Stimulated activated CD4-positive, alpha-beta T cell treated with anti-CD3 and anti-CD28 coated beads, TNF-alpha, amount 100 ng/mL, for 4 hours (primary cell): ENCODE results near the gene PREP.

Experiments
- DNase-seq, 3 experiments: peaks; one replicate each; pipeline ENCODE4 v3.0.0-alpha.2; 2020; ENCODE audit warnings: low read depth in 3 of 3

The PREP gene

GRCh38 chr6:105310371-105310770 lies 92.5 kb downstream of the PREP start:
- no peak for DNase-seq

GRCh38 chr6:105308840-105309239 lies 94.0 kb downstream of the PREP start:
- no peak for DNase-seq

- DNase-seq: no peak
Measured at GRCh38 chr6:105305521-105305920, 97.4 kb downstream of the PREP start.

GRCh38 chr6:105304825-105305224 lies 98.1 kb downstream of the PREP start:
- no peak for DNase-seq

DNA sequence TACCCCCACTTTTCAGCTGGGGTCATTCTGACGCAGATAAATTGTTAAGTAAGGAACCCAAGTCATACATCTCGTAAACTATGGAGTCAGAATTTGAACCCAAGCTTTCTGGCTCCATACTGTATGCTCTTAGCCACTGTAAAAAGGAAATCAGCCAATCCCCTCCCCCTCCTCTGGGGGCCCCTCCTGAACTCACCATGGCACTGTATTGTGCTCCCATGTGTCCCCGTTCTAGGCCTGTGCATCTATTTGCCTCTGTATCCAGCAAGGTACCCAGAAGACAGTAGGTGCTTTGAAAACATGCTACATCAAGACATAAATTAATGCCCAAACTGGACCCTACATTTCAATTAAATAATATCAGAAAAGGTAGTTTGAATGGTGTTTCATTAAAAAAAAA lies 98.5 kb downstream of the PREP start:
- DNase-seq: no peak

GRCh38 chr6:105302617-105303128 lies 100.2 kb downstream of the PREP start:
- no peak for DNase-seq

- no peak for DNase-seq
Measured at GRCh38 chr6:105301756-105302616, 100.9 kb downstream of the PREP start.

DNA sequence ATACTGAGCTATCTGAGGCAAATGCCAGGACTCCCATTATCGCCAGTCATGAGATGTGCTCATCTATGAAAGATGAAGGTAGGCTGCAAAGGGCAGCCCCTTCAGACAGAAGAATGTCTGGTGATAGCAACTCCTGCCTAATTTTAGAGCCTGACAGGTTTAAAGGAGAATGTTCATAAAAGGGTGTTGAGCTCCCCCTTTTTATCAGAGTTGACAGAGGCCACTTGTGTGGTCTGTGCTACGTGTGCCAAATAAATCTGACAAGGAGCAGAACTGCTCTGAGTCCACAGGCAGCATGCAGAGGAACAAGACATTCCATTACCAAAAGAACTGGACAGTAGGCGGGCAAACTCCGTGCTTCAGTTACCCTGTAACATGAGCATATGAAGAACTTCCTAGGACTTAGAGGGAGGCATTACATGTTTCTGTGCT lies 101.8 kb downstream of the PREP start:
- DNase-seq: no peak

DNA sequence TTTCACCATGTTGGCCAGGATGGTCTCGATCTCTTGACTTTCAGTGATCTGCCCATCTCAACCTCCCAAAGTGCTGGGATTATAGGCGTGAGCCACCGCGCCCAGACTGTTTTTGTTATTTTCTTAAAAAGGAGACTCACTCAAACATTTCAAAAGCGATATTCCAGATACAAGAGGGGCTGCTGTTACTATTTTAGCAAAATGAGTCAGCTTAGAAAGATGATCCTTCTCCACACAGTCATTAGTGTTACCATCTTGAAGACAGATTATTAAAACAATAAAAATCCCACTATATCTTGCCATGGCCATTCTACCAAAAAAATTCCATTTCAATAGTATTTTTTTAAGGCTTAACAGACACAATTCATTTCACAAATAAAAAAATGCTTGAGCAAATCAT lies 102.8 kb downstream of the PREP start:
- DNase-seq: no peak

DNA sequence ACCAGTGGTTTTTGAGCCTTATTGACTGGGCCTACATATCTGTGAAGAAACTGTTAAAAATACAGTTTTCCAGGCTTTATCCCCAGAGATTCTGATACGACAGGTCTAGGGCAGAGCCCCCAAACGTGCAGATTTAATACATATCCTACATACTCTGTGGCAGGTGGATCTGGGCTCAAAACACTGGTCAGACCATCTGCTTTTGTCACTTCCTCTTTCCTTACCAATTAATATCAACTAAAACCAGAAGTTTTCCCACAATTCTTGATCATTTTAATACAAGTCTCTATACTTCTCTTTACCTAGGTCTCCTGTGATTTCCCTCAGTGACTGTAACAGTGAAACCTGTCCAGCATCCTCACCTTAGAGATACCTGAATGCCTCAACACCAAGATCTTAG lies 108.8 kb downstream of the PREP start:
- DNase-seq: no peak

- no peak for DNase-seq
Measured at GRCh38 chr6:105292689-105293339, 110.1 kb downstream of the PREP start.

GRCh38 chr6:105291525-105291924 lies 111.4 kb downstream of the PREP start:
- DNase-seq: no peak

DNA sequence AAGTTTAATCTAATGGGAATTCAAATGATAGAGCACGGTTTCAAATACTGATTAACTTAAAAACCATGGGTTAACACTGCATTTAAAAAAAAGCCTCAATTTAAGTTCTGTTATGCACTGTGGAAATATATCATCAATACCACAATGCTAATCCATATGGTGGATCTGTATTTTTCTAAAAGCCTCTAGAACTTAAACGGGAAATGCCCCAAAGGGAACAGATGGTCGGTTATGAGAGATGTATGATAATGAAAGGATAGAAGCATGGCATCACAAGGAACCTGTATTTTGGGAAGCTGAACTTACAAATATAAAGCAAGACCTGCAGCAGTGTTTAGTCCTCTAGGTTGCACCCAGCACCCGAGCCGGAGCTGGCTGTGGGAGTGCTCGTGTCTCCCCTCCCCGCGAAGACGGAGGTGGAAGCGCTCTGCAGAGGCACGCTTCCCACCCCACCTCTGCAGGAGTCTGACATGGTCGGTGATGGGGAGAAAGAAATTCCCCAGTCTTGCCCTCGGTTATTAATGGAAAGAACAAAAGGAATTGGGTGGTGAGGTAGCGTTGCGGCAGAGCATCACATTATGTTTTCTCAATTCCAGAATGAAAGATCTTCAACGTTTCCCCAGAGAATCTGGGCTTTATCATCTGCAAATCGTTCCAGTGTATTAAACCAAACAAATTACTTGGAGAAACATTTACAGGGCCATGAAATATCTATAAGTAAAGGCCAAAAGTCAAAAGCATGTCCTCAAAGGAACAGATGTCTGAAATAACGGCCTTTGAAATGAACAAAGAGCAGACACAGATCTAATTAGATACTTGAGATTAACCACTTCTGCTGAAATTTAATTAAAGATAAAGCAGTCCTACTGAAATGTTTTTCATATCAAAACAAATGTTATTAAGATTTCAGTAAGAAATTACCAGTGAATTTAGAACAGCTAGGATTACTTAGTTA lies 120.0 kb downstream of the PREP start:
- no peak for DNase-seq

GRCh38 chr6:105280033-105280432 lies 122.8 kb downstream of the PREP start:
- DNase-seq: no peak

GRCh38 chr6:105279463-105279862 lies 123.4 kb downstream of the PREP start:
- no peak for DNase-seq

DNA sequence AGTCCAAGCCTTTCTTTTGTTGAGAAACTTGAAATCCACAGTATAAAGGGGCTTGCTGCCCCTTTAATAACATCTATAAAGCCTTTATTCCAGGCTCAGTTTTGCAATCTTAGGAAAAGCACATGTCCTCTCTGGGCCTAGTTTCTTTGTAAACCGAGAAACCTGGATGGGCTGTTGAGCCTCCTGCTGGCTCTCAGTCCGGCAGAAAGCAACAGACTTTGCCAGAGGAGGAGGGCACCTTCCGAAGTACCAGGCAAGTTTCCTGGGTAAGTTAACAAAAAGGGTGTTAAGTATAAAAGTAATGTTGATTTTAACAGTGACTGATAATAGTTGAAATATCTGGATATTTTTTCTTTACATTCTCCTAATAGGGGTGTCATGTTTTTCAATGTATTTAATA lies 124.1 kb downstream of the PREP start:
- no peak for DNase-seq

- DNase-seq: no peak
Measured at GRCh38 chr6:105278035-105278434, 124.8 kb downstream of the PREP start.

DNA sequence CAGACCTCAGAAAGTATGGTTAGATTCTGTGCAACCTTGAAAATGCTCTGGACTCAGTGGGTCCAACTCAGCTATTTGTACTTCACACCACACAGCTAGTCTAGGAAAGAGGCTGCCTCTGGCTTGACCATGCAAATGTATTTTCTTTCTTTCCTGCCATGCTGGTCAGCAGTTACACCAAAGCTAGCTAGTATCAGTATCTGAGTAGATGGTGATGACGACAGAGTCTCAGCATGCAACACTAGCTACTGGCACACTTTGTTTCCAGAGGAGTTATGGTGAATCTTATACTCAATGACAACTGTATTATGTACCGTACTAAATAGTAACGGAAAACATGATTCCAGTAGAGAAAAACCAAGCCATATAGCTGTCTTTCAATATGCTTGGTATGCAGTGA lies 126.5 kb downstream of the PREP start:
- no peak for DNase-seq

- no peak for DNase-seq
Measured at GRCh38 chr6:105275542-105275941, 127.3 kb downstream of the PREP start.

DNA sequence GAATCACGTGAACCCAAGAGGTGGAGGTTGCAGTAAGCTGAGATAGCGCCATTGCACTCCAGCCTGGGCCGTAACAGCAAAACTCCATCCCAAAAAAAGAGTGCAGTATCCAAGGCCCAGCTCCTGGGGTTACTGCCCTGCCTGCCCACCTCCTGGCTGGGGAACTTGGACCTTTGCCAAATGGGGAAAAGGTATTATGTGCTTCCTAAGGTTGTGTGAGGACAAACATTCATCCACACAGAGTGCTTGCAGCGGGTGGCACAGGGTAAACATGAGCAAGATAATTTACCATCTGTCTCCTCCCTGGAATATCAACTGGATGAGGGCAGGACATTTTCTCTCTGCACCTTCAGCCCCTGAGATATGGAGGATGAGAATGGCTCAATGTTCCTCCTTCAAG lies 128.2 kb downstream of the PREP start:
- no peak for DNase-seq

GRCh38 chr6:105273589-105273988 lies 129.3 kb downstream of the PREP start:
- no peak for DNase-seq

DNA sequence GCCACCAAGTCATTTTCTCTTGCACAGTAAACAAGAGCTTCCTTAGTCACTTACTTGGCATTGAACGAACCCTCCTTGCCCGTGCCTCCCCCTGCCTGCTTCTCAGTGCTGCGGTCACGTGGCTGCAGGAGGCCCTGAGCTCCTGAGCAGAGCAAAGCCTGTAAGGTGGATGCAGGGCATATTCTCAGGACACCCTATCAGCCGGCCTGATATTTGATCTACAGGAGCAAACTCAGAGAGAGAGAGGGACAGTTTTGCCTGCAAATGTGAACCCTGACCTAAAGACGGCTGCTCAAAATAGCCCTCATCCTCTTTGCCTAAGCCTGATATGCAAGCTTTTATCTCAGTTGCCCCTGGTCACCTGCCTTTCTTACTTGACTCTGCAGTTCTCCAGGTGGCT lies 130.1 kb downstream of the PREP start:
- no peak for DNase-seq
